22Rv1 (cell line): Measurements from ENCODE around the gene LTBP2.

Experiments
- ZFX ChIP-seq: fragments of 450-650 bp; IDR thresholded peaks from 2 replicates; pipeline ENCODE4 v1.6.1; 2017; ENCODE audit warnings: antibody characterized with exemption, borderline replicate concordance
- TF ChIP-seq, protein P1 (sequence below): fragments of 450-650 bp; IDR thresholded peaks from 2 replicates; pipeline ENCODE4 v1.5.1; 2017; ENCODE audit warnings: mild to moderate bottlenecking

DNA sequence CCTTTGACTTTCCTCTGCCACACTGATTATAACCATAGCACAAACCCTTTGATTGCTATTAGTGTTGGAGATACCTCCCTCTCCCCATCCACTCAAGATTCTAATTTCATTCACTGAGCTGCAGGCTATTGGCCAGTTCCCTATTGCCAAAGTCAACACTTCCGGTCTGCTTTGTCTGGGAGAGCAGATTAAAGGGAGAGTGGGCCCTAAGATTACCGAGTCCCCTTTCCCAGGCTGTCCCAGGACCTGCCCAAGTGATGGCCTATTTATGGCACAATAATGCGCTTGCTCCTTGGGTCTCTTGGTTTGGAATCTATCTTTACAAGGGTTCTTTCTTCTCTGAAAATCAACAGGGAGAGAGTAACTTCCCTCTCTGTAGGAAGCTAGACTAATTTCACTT is 42.9 kb upstream of the LTBP2 start:
- TF ChIP-seq, protein P1, sequence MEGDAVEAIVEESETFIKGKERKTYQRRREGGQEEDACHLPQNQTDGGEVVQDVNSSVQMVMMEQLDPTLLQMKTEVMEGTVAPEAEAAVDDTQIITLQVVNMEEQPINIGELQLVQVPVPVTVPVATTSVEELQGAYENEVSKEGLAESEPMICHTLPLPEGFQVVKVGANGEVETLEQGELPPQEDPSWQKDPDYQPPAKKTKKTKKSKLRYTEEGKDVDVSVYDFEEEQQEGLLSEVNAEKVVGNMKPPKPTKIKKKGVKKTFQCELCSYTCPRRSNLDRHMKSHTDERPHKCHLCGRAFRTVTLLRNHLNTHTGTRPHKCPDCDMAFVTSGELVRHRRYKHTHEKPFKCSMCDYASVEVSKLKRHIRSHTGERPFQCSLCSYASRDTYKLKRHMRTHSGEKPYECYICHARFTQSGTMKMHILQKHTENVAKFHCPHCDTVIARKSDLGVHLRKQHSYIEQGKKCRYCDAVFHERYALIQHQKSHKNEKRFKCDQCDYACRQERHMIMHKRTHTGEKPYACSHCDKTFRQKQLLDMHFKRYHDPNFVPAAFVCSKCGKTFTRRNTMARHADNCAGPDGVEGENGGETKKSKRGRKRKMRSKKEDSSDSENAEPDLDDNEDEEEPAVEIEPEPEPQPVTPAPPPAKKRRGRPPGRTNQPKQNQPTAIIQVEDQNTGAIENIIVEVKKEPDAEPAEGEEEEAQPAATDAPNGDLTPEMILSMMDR, result no peak
- TF ChIP-seq ZFX, result no peak
